GM12878 (cell line): ENCODE measurements around the gene S100A4. TPM values are rescaled to one million over a fixed set of nuclear protein-coding genes. Genes with fewer than 3 reads are reported as not detected.

ENCODE experiments used
- ATAC-seq: fragments of 200-7000 bp; cut with Tn5 transposase; 3 replicates; pipeline ENCODE4 v1.9.1; 2020; ENCODE audit warnings: mild to moderate bottlenecking, moderate library complexity
- BruUV-seq: library from RNA; stranded (reverse); fragments of 400-500 nt; replicated peaks from 2 replicates; lab custom pipeline; 2021; lab: Mats Ljungman, UMichigan
- CTCF ChIA-PET: fragments of 300-600 bp; sonication (Branson Sonifier 250); formaldehyde crosslinking; extraction: SDS; loops from one replicate; lab custom pipeline; 2021; ENCODE audit warnings: inconsistent platforms; lab: Yijun Ruan, JAX
- POLR2A ChIA-PET: fragments of 350-600 bp; formaldehyde crosslinking; extraction: SDS; loops from one replicate; lab custom pipeline; 2021; ENCODE audit warnings: inconsistent platforms; lab: Charles Lee
- RAD21 ChIA-PET: fragments of 300-600 bp; sonication (Branson Sonifier 250); formaldehyde crosslinking; loops from one replicate; lab custom pipeline; 2023; ENCODE audit warnings: antibody characterized with exemption; ENCODE audit not compliant: unreplicated experiment; lab: Charles Lee
- SMC1A ChIA-PET: fragments of 300-600 bp; sonication (Branson Sonifier 250); formaldehyde crosslinking; loops from one replicate; lab custom pipeline; 2023; ENCODE audit not compliant: unreplicated experiment, uncharacterized antibody; lab: Charles Lee
- DNase-seq: peaks from one replicate; pipeline ENCODE4 v3.0.0-alpha.2; 2011; ENCODE audit warnings: low read depth, low spot score
- FAIRE-seq: peaks from 3 replicates; lab custom pipeline; 2011; peaks lifted over from hg19 to GRCh38; lab: Jason Lieb, UNC
- H2AFZ ChIP-seq: 2 replicates; pipeline ENCODE4 v1.6.0; 2011; ENCODE audit warnings: low read depth, low read length, control low read depth; ENCODE audit not compliant: control insufficient read depth
- H3K27ac ChIP-seq: 2 replicates; pipeline ENCODE4 v1.5.1; 2011; ENCODE audit warnings: control low read depth; ENCODE audit not compliant: control insufficient read depth, insufficient read depth
- H3K27me3 ChIP-seq, 2 experiments: replicated peaks in 1 of 2; 2 replicates each; pipeline versions ENCODE4 v1.6.0 to v1.6.1; 2011; ENCODE audit warnings: low read length in 1 of 2; ENCODE audit not compliant: control insufficient read depth in 2 of 2, insufficient read depth in 2 of 2
- H3K36me3 ChIP-seq, 2 experiments: 2 replicates each; pipeline ENCODE4 v1.5.1; 2011; ENCODE audit warnings: low read length in 1 of 2; ENCODE audit not compliant: control insufficient read depth in 2 of 2, insufficient read depth in 2 of 2
- H3K4me1 ChIP-seq: 2 replicates; pipeline ENCODE4 v1.6.1; 2011; ENCODE audit warnings: mild to moderate bottlenecking, low read length, moderate library complexity, mixed read lengths; ENCODE audit not compliant: control insufficient read depth, insufficient read depth
- H3K4me2 ChIP-seq: 2 replicates; pipeline ENCODE4 v1.6.0; 2011; ENCODE audit warnings: control low read depth; ENCODE audit not compliant: control insufficient read depth, insufficient read depth
- H3K4me3 ChIP-seq: fragments of 200-600 bp; sonication (generic); 2 replicates; pipeline ENCODE4 v1.5.1; 2016
- H3K79me2 ChIP-seq: 2 replicates; pipeline ENCODE4 v1.6.0; 2011; ENCODE audit warnings: low read length; ENCODE audit not compliant: control insufficient read depth, insufficient read depth
- H3K9ac ChIP-seq: 2 replicates; pipeline ENCODE4 v1.8.0; 2011; ENCODE audit warnings: low read length, control low read depth, mixed read lengths; ENCODE audit not compliant: control insufficient read depth, insufficient read depth
- H3K9me3 ChIP-seq: replicated peaks from 3 replicates; pipeline ENCODE4 v1.5.1; 2011; ENCODE audit warnings: mild to moderate bottlenecking, low read length; ENCODE audit not compliant: control insufficient read depth, insufficient read depth
- H4K20me1 ChIP-seq: 2 replicates; pipeline ENCODE4 v1.6.0; 2011; ENCODE audit not compliant: control insufficient read depth, insufficient read depth
- CHD2 ChIP-seq: IDR thresholded peaks from 2 replicates; pipeline ENCODE4 v1.6.1; 2011; ENCODE audit warnings: low read depth, low read length, improper control_type of control experiment, borderline replicate concordance
- ELK1 ChIP-seq: IDR thresholded peaks from 2 replicates; pipeline ENCODE4 v1.6.1; 2012; ENCODE audit warnings: low read depth, low read length, improper control_type of control experiment
- MTA2 ChIP-seq: fragments of 450-650 bp; IDR thresholded peaks from 2 replicates; pipeline ENCODE4 v1.6.1; 2016; ENCODE audit warnings: low read depth, mild to moderate bottlenecking, moderate library complexity
- MTA3 ChIP-seq: IDR thresholded peaks from 2 replicates; pipeline ENCODE4 v1.6.1; 2012; ENCODE audit warnings: low read length, inconsistent platforms, borderline replicate concordance
- MXI1 ChIP-seq: fragments of 150-350 bp; IDR thresholded peaks from 2 replicates; pipeline ENCODE4 v1.6.1; 2011; ENCODE audit warnings: low read depth, mild to moderate bottlenecking, inconsistent platforms, low read length, improper control_type of control experiment
- NRF1 ChIP-seq: conservative IDR thresholded peaks from 2 replicates; pipeline ENCODE4 v1.6.1; 2011; ENCODE audit warnings: mild to moderate bottlenecking, low read depth, low read length, improper control_type of control experiment
- POLR2A ChIP-seq: IDR thresholded peaks from 2 replicates; pipeline ENCODE4 v1.6.1; 2011; ENCODE audit warnings: low read depth, mild to moderate bottlenecking, low read length
- POLR2AphosphoS2 ChIP-seq: IDR thresholded peaks from 2 replicates; pipeline ENCODE4 v1.6.1; 2011; ENCODE audit warnings: low read depth, mild to moderate bottlenecking, low read length, improper control_type of control experiment, moderate library complexity
- RAD51 ChIP-seq: fragments of 450-650 bp; IDR thresholded peaks from 2 replicates; pipeline ENCODE4 v1.6.1; 2016; ENCODE audit warnings: moderate library complexity, mild to moderate bottlenecking, inconsistent platforms
- RELA ChIP-seq: fragments of 450-650 bp; IDR thresholded peaks from 2 replicates; pipeline ENCODE4 v1.8.0; 2014; ENCODE audit warnings: borderline replicate concordance; ENCODE audit not compliant: partially characterized antibody
- STAT1 ChIP-seq: fragments of 450-650 bp; conservative IDR thresholded peaks from 2 replicates; pipeline ENCODE4 v1.6.1; 2014; ENCODE audit warnings: antibody characterized with exemption, mild to moderate bottlenecking
- ZZZ3 ChIP-seq: IDR thresholded peaks from 2 replicates; pipeline ENCODE4 v1.6.1; 2011; ENCODE audit warnings: low read depth; ENCODE audit not compliant: control insufficient read depth, insufficient read length
- WGBS: methylation state at CpG from one replicate; pipeline ENCODE4 v1.1.6; 2016; ENCODE audit warnings: low lambda C conversion rate; ENCODE audit not compliant: insufficient replicate concordance, insufficient coverage; ENCODE audit errors: missing lambda C conversion rate; 5-methylcytosine and 5-hydroxymethylcytosine counted together
- in situ Hi-C: fragments of 300-500 bp; cut with MboI; formaldehyde crosslinking; loops from 9 replicates; pipeline ENCODE4 v1.14.3; 2018; ENCODE audit warnings: mixed read lengths
- intact Hi-C: fragments of 100-400 bp; cut with micrococcal nuclease; formaldehyde crosslinking; loops from one replicate; pipeline ENCODE4 v1.14.2; 2022; ENCODE audit not compliant: unreplicated experiment
- polyA plus RNA-seq, 11 experiments: library from polyadenylated mRNA; depleted of rRNA in 4 of 11; unstranded in 6 of 11; stranded (reverse) in 5 of 11; fragments of >200 nt; fragmentation: Nextera tagmentation in 4 of 11; fragmentation: Illumina TruSeq in 1 of 11; extraction: Ambion mirVana in 4 of 11; extraction: Trizol in 1 of 11; gene quantifications; 1 replicate in 1 of 11; 2 replicates in 10 of 11; pipeline versions ENCODE4 v1.2.1 to v1.2.3, GENCODE V29; 2011 to 2016; ENCODE audit warnings: inconsistent platforms in 2 of 11, missing spikeins in 2 of 11, low read depth in 1 of 11
- total RNA-seq, 4 experiments: library from RNA; depleted of rRNA in 3 of 4; stranded (reverse); fragments of >200 nt in 3 of 4; fragmentation: Illumina TruSeq in 1 of 4; extraction: Trizol in 1 of 4; gene quantifications; 2 replicates each; pipeline versions ENCODE4 v1.2.1 to v1.2.3, GENCODE V29; 2013 to 2021
- TF ChIP-seq, protein P1 (sequence below): fragments of 450-650 bp; IDR thresholded peaks from 2 replicates; pipeline ENCODE4 v1.6.1; 2017; ENCODE audit warnings: mild to moderate bottlenecking, low read depth, inconsistent platforms; ENCODE audit not compliant: poor library complexity, severe bottlenecking
- TF ChIP-seq, protein P2 (sequence below): fragments of 450-650 bp; formaldehyde crosslinking; IDR thresholded peaks from 2 replicates; pipeline ENCODE4 v1.4.0; 2020; ENCODE audit warnings: mild to moderate bottlenecking, moderate library complexity

Gene S100A4
- total and polyA plus RNA-seq, 10 of the 15 experiments (the other 5 are each of a cell fraction or from before 2014, with no cell fraction given), result 4.3 to 104 (median 27.3) TPM

DNA sequence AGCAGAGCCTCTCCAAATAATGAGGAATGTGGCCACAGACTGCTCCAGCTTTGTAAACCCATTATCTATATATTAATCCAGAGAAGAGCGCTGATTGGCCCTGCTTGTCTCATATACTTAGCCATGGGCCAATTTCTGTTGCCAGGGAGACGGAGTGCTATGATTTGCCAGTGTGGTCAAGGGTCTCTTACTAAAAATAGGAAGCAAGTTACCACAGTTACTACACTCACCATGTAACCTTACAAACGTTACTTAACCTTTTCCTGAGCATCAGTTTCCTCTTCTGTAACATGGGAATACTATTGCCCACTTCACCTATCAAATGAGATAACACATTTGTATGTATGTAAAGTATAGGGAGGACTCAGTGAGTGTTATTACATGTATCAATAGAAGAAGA is 27.7 kb upstream of the S100A4 start:
- BruUV-seq, result no TSS peak
- no peak overlapping the region for H2AFZ ChIP-seq
- no peaks in the 10 kb centered on the region for H3K36me3 ChIP-seq
- DNase-seq (no peak), ATAC-seq (no peak; the same call in 2 of the 3 replicates), FAIRE-seq (no peak)
- RAD21 ChIA-PET, result interaction anchor here (0.8 to 5.2 kb wide), 19 partner anchors 10 to 413 kb away, joined by 3 to 60 read pairs (median 8); partner anchors contain the start of genes CHTOP, RAB13, S100A1 and S100A13
- H3K9me3 ChIP-seq, result no peaks in the 10 kb centered on the region
- SMC1A ChIA-PET, result interaction anchor here (0.7 to 4.0 kb wide), 26 partner anchors 8 to 405 kb away, joined by 3 to 36 read pairs (median 6); partner anchors contain the start of genes CHTOP, ILF2, S100A1 and S100A13
- CTCF ChIA-PET, result interaction anchor here (0.7 to 7.5 kb wide), 37 partner anchors 8 to 413 kb away, joined by 3 to 216 read pairs (median 8); partner anchors contain the start of genes CHTOP, CREB3L4, ILF2 and JTB
- H3K4me2 ChIP-seq, result no peak overlapping the region
- 64% methylated on average over 3 of the region's 3 CpGs for WGBS
- H4K20me1 ChIP-seq, result no peaks in the 10 kb centered on the region
- no peak overlapping the region for H3K9ac ChIP-seq
- TF ChIP-seq MTA3 (no peak), STAT1 (no peak), RELA (no peak), POLR2A (no peak), MXI1 (no peak), ZZZ3 (no peak), RAD51 (no peak), MTA2 (no peak), ELK1 (no peak), NRF1 (no peak), CHD2 (no peak), POLR2AphosphoS2 (no peak)
- TF ChIP-seq, protein P1, sequence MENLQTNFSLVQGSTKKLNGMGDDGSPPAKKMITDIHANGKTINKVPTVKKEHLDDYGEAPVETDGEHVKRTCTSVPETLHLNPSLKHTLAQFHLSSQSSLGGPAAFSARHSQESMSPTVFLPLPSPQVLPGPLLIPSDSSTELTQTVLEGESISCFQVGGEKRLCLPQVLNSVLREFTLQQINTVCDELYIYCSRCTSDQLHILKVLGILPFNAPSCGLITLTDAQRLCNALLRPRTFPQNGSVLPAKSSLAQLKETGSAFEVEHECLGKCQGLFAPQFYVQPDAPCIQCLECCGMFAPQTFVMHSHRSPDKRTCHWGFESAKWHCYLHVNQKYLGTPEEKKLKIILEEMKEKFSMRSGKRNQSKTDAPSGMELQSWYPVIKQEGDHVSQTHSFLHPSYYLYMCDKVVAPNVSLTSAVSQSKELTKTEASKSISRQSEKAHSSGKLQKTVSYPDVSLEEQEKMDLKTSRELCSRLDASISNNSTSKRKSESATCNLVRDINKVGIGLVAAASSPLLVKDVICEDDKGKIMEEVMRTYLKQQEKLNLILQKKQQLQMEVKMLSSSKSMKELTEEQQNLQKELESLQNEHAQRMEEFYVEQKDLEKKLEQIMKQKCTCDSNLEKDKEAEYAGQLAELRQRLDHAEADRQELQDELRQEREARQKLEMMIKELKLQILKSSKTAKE, result no peak
- TF ChIP-seq, protein P2, sequence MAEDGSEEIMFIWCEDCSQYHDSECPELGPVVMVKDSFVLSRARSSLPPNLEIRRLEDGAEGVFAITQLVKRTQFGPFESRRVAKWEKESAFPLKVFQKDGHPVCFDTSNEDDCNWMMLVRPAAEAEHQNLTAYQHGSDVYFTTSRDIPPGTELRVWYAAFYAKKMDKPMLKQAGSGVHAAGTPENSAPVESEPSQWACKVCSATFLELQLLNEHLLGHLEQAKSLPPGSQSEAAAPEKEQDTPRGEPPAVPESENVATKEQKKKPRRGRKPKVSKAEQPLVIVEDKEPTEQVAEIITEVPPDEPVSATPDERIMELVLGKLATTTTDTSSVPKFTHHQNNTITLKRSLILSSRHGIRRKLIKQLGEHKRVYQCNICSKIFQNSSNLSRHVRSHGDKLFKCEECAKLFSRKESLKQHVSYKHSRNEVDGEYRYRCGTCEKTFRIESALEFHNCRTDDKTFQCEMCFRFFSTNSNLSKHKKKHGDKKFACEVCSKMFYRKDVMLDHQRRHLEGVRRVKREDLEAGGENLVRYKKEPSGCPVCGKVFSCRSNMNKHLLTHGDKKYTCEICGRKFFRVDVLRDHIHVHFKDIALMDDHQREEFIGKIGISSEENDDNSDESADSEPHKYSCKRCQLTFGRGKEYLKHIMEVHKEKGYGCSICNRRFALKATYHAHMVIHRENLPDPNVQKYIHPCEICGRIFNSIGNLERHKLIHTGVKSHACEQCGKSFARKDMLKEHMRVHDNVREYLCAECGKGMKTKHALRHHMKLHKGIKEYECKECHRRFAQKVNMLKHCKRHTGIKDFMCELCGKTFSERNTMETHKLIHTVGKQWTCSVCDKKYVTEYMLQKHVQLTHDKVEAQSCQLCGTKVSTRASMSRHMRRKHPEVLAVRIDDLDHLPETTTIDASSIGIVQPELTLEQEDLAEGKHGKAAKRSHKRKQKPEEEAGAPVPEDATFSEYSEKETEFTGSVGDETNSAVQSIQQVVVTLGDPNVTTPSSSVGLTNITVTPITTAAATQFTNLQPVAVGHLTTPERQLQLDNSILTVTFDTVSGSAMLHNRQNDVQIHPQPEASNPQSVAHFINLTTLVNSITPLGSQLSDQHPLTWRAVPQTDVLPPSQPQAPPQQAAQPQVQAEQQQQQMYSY (CRISPR knock-in tag), result no peak
- in situ Hi-C loops, result no loop called here
- H3K4me1 ChIP-seq, result peaks cover 8% of the 10 kb centered on the region
- H3K79me2 ChIP-seq, result no peaks in the 10 kb centered on the region
- H3K4me3 ChIP-seq, result no peak overlapping the region
- POLR2A ChIA-PET, result interaction anchor here (1.0 to 1.8 kb wide), 4 partner anchors 38 to 99 kb away, joined by 3 to 11 read pairs (median 6); partner anchors contain the start of genes CHTOP and S100A6
- H3K27me3 ChIP-seq, result no peaks in the 10 kb centered on the region
- H3K27ac ChIP-seq, result no peak overlapping the region
- intact Hi-C loops, result loop anchor here (5.0 kb wide), 1 partner anchor 99 kb away; the partner anchor contains the start of gene ILF2
